A673 (cell line): Measurements from ENCODE around the gene MAN1B1. TPM values are rescaled to one million over a fixed set of nuclear protein-coding genes. Genes with fewer than 3 reads are reported as not detected.

ENCODE experiments used
- BruUV-seq: library from RNA; stranded (reverse); fragments of 400-500 nt; replicated peaks from 2 replicates; lab custom pipeline; 2021; lab: Mats Ljungman, UMichigan
- CTCF ChIA-PET: fragments of 300-600 bp; sonication (Branson Sonifier 250); formaldehyde crosslinking; loops from one replicate; lab custom pipeline; 2022; ENCODE audit warnings: antibody characterized with exemption; lab: Charles Lee
- POLR2A ChIA-PET: fragments of 300-600 bp; sonication (Branson Sonifier 250); formaldehyde crosslinking; loops from one replicate; lab custom pipeline; 2022; ENCODE audit warnings: antibody characterized with exemption; ENCODE audit not compliant: low non-redundant PET; lab: Charles Lee
- DNase-seq: peaks from one replicate; pipeline ENCODE4 v3.0.0-alpha.2; 2015; ENCODE audit warnings: low spot score
- H3K27ac ChIP-seq: fragments of 200-600 bp; sonication (generic); 2 replicates; pipeline ENCODE4 v1.5.1; 2016; ENCODE audit warnings: mixed run types, low read depth, mild to moderate bottlenecking, mixed read lengths, antibody characterized with exemption, low read length; ENCODE audit not compliant: poor library complexity, severe bottlenecking
- H3K27me3 ChIP-seq: fragments of 200-600 bp; sonication (generic); replicated peaks from 2 replicates; pipeline ENCODE4 v1.6.1; 2017; ENCODE audit warnings: mixed run types, low read depth, mild to moderate bottlenecking, mixed read lengths, antibody characterized with exemption, low read length; ENCODE audit not compliant: insufficient read depth, poor library complexity
- H3K36me3 ChIP-seq: fragments of 200-600 bp; sonication (generic); 2 replicates; pipeline ENCODE4 v1.6.1; 2016; ENCODE audit warnings: mixed run types, mild to moderate bottlenecking, mixed read lengths, antibody characterized with exemption, low read length; ENCODE audit not compliant: insufficient read depth, poor library complexity, severe bottlenecking
- H3K4me1 ChIP-seq: fragments of 200-600 bp; sonication (generic); 2 replicates; pipeline ENCODE4 v1.6.1; 2017; ENCODE audit warnings: mixed run types, mild to moderate bottlenecking, mixed read lengths, antibody characterized with exemption, low read length; ENCODE audit not compliant: insufficient read depth, poor library complexity, severe bottlenecking
- H3K4me3 ChIP-seq: fragments of 200-600 bp; sonication (generic); 2 replicates; pipeline ENCODE4 v1.5.1; 2016; ENCODE audit warnings: low read depth, mixed run types, mild to moderate bottlenecking, mixed read lengths, low read length; ENCODE audit not compliant: poor library complexity, severe bottlenecking
- H3K9me3 ChIP-seq: fragments of 200-600 bp; sonication (generic); 2 replicates; pipeline ENCODE4 v1.6.1; 2016; ENCODE audit warnings: mixed run types, low read depth, mild to moderate bottlenecking, mixed read lengths, antibody characterized with exemption, low read length; ENCODE audit not compliant: poor library complexity, severe bottlenecking
- CTCF ChIP-seq: fragments of 300-800, 200-600 bp; sonication (generic); conservative IDR thresholded peaks from 2 replicates; pipeline ENCODE4 v1.5.1; 2017; ENCODE audit warnings: low read depth, mild to moderate bottlenecking, antibody characterized with exemption, low read length, moderate library complexity, mixed read lengths
- EZH2 ChIP-seq: fragments of 200-600 bp; sonication (generic); IDR thresholded peaks from 2 replicates; pipeline ENCODE4 v1.6.1; 2017; ENCODE audit warnings: borderline replicate concordance, low read depth, mild to moderate bottlenecking, mixed read lengths, antibody characterized with exemption, low read length; ENCODE audit not compliant: poor library complexity, severe bottlenecking
- intact Hi-C: fragments of 100-400 bp; cut with micrococcal nuclease; formaldehyde crosslinking; loops from one replicate; pipeline ENCODE4 v1.10.0; 2022; ENCODE audit not compliant: unreplicated experiment
- total RNA-seq: library from RNA; stranded (reverse); gene quantifications from 2 replicates; pipeline ENCODE4 v1.2.3, GENCODE V29; 2021

MAN1B1 gene
- total RNA-seq, 1 experiment from 2014 or later = 48.6 TPM

- Histone ChIP-seq H3K27me3 (peaks cover 2% of the 10 kb centered on the region), H3K27ac (no peak overlapping the region), H3K4me3 (peak overlapping the region; percentile 79), H3K9me3 (peaks cover 9% of the 10 kb centered on the region), H3K4me1 (peaks cover 13% of the 10 kb centered on the region), H3K36me3 (no peaks in the 10 kb centered on the region)
- DNase-seq = no peak
- POLR2A ChIA-PET = no interaction called here
- intact Hi-C loops = no loop called here
- TF ChIP-seq CTCF (no peak), EZH2 (no peak)
- CTCF ChIA-PET = interaction anchor here (0.8 kb wide), 1 partner anchor 100 kb away, joined by 3 read pairs; the partner anchor contains the start of gene RNF224
- no TSS peak for BruUV-seq
Observed at GRCh38 chr9:137127301-137128157, 40.7 kb downstream of the MAN1B1 start.

GRCh38 chr9:137128158-137128861, 41.5 kb downstream of the MAN1B1 start:
- Histone ChIP-seq H3K9me3 (peaks cover 9% of the 10 kb centered on the region), H3K36me3 (no peaks in the 10 kb centered on the region), H3K4me1 (peaks cover 13% of the 10 kb centered on the region), H3K4me3 (peak overlapping the region; percentile 79), H3K27ac (peak overlapping the region; percentile 76), H3K27me3 (peaks cover 8% of the 10 kb centered on the region)
- intact Hi-C loops = no loop called here
- ChIA-PET CTCF (no interaction called here), POLR2A (interaction anchor here (0.6 kb wide), 1 partner anchor 58 kb away, joined by 3 read pairs; the partner anchor contains the start of gene SAPCD2)
- TSS peak; percentile 38 for BruUV-seq
- TF ChIP-seq CTCF (no peak), EZH2 (no peak)
- DNase-seq = no peak

GRCh38 chr9:137128862-137129455, 42.2 kb downstream of the MAN1B1 start:
- ChIA-PET CTCF (interaction anchor here (0.6 to 1.1 kb wide), 5 partner anchors 22 to 108 kb away, joined by 3 to 12 read pairs (median 6); no protein-coding TSS in a partner anchor), POLR2A (interaction anchor here (0.6 to 1.2 kb wide), 2 partner anchors 42 to 112 kb away, joined by 3 to 5 read pairs; partner anchors contain the start of genes MAN1B1 and TUBB4B)
- peak overlapping the region; percentile 76 for H3K27ac ChIP-seq
- no peaks in the 10 kb centered on the region for H3K36me3 ChIP-seq
- intact Hi-C loops = no loop called here
- H3K9me3 ChIP-seq = peaks cover 9% of the 10 kb centered on the region
- no peak for DNase-seq
- no TSS peak for BruUV-seq
- peaks cover 13% of the 10 kb centered on the region for H3K4me1 ChIP-seq
- TF ChIP-seq CTCF (no peak), EZH2 (no peak)
- peaks cover 11% of the 10 kb centered on the region for H3K27me3 ChIP-seq
- peak overlapping the region; percentile 79 for H3K4me3 ChIP-seq
